ENCODE results near the gene SCUBE3. TPM values are rescaled to one million over a fixed set of nuclear protein-coding genes. Genes with fewer than 3 reads are reported as not detected.

Gene SCUBE3
- total and polyA plus RNA-seq, 2 of the 13 experiments (the other 11 are each of a cell fraction or from before 2014, with no cell fraction given) = not detected

DNA sequence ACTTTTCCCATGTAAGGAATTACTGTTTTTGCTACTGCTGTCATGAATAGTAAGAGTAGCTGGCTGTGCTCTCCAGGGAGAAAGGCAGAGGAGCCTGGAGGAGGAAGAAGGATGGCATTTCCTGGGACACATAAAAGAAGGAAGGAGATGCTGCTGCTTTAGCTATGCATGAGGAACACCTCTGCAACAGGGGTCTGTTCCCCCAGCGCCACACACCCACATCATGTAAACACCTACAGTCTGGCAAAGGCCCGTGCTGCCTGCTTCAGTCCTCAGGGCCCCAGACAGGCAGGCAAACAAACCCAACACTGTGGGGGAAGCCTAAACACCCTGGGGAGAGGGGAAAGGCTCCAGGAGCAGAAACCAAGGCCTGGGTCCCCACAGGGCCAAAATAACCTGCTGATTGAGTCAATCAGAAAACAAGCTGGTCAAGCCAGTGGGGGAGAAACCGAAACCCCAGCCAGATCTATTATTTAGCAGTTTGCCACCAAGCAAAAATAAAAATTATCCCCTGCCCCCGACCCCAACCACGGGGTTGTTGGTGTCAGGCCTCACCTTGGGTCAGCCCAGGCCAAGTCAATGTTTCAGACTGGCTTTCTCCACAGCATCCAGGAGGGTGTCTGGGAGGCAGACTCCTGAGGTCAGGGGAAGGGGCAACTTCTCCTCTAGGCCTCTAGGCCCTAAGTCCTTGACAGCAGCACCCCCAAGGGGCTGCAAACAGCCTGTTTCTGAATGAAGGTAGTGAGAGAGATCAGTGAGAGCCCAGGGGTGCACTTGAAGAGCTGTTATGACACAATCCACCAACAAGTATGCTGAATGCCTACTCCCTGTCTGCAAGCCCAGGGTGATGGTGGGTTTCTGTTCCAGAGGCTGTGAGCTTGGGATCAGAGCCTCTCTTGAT is 34.6 kb upstream of the SCUBE3 start (continued):
- TF ChIP-seq, protein P1, sequence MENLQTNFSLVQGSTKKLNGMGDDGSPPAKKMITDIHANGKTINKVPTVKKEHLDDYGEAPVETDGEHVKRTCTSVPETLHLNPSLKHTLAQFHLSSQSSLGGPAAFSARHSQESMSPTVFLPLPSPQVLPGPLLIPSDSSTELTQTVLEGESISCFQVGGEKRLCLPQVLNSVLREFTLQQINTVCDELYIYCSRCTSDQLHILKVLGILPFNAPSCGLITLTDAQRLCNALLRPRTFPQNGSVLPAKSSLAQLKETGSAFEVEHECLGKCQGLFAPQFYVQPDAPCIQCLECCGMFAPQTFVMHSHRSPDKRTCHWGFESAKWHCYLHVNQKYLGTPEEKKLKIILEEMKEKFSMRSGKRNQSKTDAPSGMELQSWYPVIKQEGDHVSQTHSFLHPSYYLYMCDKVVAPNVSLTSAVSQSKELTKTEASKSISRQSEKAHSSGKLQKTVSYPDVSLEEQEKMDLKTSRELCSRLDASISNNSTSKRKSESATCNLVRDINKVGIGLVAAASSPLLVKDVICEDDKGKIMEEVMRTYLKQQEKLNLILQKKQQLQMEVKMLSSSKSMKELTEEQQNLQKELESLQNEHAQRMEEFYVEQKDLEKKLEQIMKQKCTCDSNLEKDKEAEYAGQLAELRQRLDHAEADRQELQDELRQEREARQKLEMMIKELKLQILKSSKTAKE (CRISPR knock-in tag; IDR thresholded peaks at IDR 0.05; ENCODE audit: borderline replicate concordance) = no peak

DNA sequence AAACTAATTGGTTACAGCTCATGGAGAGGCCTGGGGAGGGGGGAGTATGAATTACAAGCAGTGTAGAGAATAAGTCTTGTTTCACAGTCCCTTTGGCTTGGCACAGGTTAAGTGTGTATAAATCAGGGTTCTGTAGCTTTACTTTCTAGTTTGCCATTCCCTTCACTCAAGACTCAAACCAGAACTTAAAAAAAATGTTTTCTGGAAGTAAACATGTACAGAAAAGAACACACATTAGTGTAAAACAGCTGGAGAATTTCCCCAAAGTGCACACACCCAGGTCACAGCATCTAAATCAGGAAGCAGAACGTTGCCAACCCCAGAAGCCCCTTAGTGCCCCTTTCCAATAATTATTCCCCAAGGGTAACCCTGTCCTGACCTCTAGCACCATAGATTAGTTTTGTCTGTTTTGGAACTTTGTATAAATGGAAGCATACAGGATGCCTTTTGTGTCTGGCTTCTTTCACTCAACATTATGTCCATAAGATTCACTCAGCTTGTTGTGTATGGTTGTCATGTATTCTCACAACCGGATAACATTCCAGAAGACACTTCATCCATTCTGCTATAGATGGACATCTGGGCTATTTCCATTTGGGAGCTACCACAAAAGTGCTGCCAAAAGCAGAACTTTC is 33.7 kb upstream of the SCUBE3 start:
- no peak for FAIRE-seq
- H3K79me2 ChIP-seq (ENCODE audit: insufficient read depth, low read length) = no peaks in the 10 kb centered on the region
- BruUV-seq (replicated peaks) = no TSS peak
- H3K27ac ChIP-seq (ENCODE audit: extremely low read length, insufficient read depth, low read length) = no peak overlapping the region
- peaks cover 20% of the 10 kb centered on the region for H3K4me1 ChIP-seq (ENCODE audit: insufficient read depth, low read length)
- H3K36me3 ChIP-seq (replicated peaks in 1 of 2; ENCODE audit: control insufficient read depth in 1 of 2, insufficient read depth in 2 of 2, low read length in 2 of 2) = no peaks in the 10 kb centered on the region
- no peak overlapping the region for H3K4me2 ChIP-seq (ENCODE audit: low read depth, low read length)
- ChIA-PET POLR2A (no interaction called here), CTCF (ENCODE audit: low intra/inter-chr PET ratio, low total read pairs) (no interaction called here)
- WGBS (ENCODE audit: low lambda C conversion rate) = 45% methylated on average over 2 of the region's 2 CpGs
- no peaks in the 10 kb centered on the region for H3K9me3 ChIP-seq (ENCODE audit: low read length)
- no peak for TF ChIP-seq FOXK2 (IDR thresholded peaks at IDR 0.05)
- no peak for TF ChIP-seq ZNF354B (CRISPR knock-in tag; IDR thresholded peaks at IDR 0.05)
- no peak for TF ChIP-seq MYC (CRISPR knock-in tag; IDR thresholded peaks at IDR 0.05; ENCODE audit: borderline replicate concordance)
- TF ChIP-seq FOXP1 (IDR thresholded peaks at IDR 0.05) = no peak
- no peak for TF ChIP-seq FOXP1 (CRISPR knock-in tag; IDR thresholded peaks at IDR 0.05)
- no peak for TF ChIP-seq ZNF567 (CRISPR knock-in tag; IDR thresholded peaks at IDR 0.05; ENCODE audit: borderline replicate concordance)
- no peak for TF ChIP-seq ZNF333 (CRISPR knock-in tag; IDR thresholded peaks at IDR 0.05; ENCODE audit: borderline replicate concordance)
- TF ChIP-seq ZNF749 (CRISPR knock-in tag; IDR thresholded peaks at IDR 0.05; ENCODE audit: borderline replicate concordance) = no peak
- TF ChIP-seq PLRG1 (conservative IDR thresholded peaks at IDR 0.05) = no peak
- TF ChIP-seq ZFX (CRISPR knock-in tag; IDR thresholded peaks at IDR 0.05; ENCODE audit: low read depth) = no peak
- TF ChIP-seq GATAD1 (CRISPR knock-in tag; IDR thresholded peaks at IDR 0.05) = no peak
- TF ChIP-seq, protein P2, sequence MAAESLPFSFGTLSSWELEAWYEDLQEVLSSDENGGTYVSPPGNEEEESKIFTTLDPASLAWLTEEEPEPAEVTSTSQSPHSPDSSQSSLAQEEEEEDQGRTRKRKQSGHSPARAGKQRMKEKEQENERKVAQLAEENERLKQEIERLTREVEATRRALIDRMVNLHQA (CRISPR knock-in tag; IDR thresholded peaks at IDR 0.05) = no peak
- TF ChIP-seq SIX1 (CRISPR knock-in tag; IDR thresholded peaks at IDR 0.05; ENCODE audit: borderline replicate concordance) = no peak
- TF ChIP-seq ZNF670 (CRISPR knock-in tag; IDR thresholded peaks at IDR 0.05; ENCODE audit: borderline replicate concordance) = no peak
- TF ChIP-seq ZNF773 (CRISPR knock-in tag; IDR thresholded peaks at IDR 0.05; ENCODE audit: borderline replicate concordance) = no peak
- H3K9ac ChIP-seq (ENCODE audit: insufficient read depth, low read depth, low read length) = no peak overlapping the region
- intact Hi-C loops (cut with micrococcal nuclease; ENCODE audit: unreplicated experiment) = no loop called here
- H3K27me3 ChIP-seq (ENCODE audit: control insufficient read depth in 1 of 2, insufficient read depth in 2 of 2, low read length in 2 of 2) = 0 out of 5 replicates have a peak, but pooled peaks cover 0 to 4% of the 10 kb centered on the region in 2 experiments
- H3K4me3 ChIP-seq (replicated peaks in 1 of 3; ENCODE audit: insufficient read depth in 1 of 3, low read depth in 2 of 3, low read length in 3 of 3) = no peak overlapping the region
- in situ Hi-C loops (cut with HindIII; ENCODE audit: extremely low pct_ligation_motif_present, low pct_unique_long_range_greater_than_20kb) = no loop called here
- no peak overlapping the region for H2AFZ ChIP-seq (ENCODE audit: low read length)
- DNase-seq (ENCODE audit: low spot score) = no peak
- no peak for ATAC-seq
- no peaks in the 10 kb centered on the region for H4K20me1 ChIP-seq (ENCODE audit: insufficient read depth, low read length)
